Activated gamma-delta T cell treated with Interleukin-2 at 50 U/mL for 16 hours (primary cell): ENCODE results near the gene METTL13.

Experiments
- DNase-seq: peaks from one replicate; pipeline ENCODE4 v3.0.0-alpha.2; 2020

Gene METTL13

GRCh38 chr1:171781176-171781875 lies at the start of gene METTL13:
TSS of gene METTL13 (plus strand) at chr1:171781660. CDS start at chr1:171781968, 308 bp downstream.
- DNase-seq: peak; percentile 97

- no peak for DNase-seq
These were observed 45.3 kb upstream of the METTL13 start for GRCh38 chr1:171736196-171736595.

DNA sequence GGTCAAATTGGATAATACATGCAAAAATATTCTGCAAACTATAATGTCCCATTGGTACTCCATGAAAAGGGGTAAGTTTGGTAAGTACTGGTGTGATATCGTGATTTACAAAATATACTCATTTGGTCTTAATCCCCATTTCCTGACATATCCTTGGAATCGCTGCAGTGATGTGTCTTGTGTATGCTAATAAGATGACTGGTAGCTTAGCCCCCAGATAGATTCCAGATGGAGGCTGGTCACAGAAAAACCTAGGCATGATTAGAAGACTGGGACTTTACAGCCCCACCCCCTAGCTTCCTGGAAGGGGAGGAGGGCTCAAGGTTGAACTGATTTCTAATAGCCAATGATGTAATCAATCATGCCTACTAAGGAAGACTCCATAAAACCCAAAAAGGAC lies 42.5 kb upstream of the METTL13 start:
- no peak for DNase-seq

- DNase-seq: no peak
These were observed 41.8 kb upstream of the METTL13 start for GRCh38 chr1:171739656-171740055.

DNA sequence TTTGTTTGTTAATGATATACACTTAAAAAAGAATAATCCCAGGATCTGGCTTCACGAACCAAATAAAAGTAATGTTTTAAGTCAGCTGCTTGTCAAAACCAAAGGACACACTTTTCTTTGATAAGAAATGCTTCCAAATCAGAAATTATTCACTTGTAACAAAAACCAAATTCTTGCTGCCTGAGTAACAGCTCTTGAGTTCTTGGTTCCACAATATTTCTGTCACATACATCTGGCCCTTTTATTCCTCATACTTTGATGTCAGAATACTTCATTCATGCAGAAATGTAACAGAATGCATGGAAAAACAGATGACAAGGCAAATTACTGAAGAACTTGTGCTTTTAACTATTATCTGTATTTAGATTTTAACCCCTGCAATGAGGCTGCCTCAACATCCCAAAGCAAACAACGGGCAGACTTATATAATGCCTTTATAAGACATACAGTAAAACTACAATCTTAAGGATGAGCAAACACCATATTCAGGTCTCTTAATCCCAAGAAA lies 41.0 kb upstream of the METTL13 start:
- no peak for DNase-seq

GRCh38 chr1:171740987-171741871 lies 40.2 kb upstream of the METTL13 start:
- DNase-seq: peak; percentile 24

DNA sequence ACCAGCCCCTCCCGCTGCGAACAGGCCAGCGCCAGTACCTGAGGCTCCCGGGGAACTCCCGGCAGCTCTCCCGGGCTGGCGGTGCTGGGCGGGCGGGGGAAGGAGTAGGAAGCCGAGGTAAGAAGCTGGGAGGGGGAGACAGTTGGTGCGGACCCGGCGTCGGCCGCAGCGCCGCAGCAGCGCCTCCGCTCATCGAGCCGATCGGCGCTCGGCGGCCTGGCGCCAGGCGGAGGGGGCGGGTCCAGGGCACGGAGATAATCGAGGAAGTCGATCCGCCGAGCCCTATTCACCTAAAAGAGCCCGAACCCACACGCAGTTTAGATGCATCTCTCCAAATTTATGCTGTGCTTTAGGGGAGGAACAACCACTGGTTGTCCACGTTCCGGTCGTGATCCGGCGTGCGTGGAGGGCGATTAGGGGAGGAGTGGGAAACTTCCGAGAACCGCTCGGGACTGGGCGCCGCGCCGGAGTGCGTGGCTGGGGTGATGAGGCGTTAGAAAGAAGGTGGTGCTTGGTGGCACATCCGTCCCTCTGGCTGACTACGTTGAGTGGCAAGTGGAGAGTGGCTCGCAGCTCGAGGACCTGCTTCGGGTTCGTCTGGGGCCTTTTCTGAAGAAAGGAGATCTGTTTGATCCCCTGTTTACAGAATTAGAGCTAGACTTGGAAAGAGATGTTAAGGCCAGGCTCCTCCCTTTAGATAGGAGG lies 39.4 kb upstream of the METTL13 start, which contains the start of gene VAMP4:
Gene VAMP4, minus strand, starts transcription at position 194 of the 705 bp plus-strand sequence. CDS start 3,651 bp downstream, outside the sequence.
- peak; percentile 84 for DNase-seq

DNA sequence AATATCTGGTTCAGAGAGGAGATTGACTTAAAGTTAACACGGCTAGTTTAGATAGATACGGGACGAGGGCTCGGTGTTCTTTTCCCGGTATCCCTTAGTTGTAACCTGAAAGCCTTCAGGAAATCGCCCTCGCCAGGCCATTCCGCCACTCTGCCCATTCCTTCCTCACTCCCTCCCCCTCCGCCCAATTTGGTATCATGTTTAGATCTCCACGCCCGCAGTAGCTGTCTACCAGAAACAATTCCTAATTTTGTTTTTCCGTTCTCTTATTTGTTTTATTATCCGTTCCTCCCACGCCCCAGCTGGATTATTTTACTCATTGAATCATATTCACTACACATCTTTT lies 38.9 kb upstream of the METTL13 start:
- peak; percentile 7 for DNase-seq

GRCh38 chr1:171743081-171743870 lies 38.2 kb upstream of the METTL13 start:
- no peak for DNase-seq

DNA sequence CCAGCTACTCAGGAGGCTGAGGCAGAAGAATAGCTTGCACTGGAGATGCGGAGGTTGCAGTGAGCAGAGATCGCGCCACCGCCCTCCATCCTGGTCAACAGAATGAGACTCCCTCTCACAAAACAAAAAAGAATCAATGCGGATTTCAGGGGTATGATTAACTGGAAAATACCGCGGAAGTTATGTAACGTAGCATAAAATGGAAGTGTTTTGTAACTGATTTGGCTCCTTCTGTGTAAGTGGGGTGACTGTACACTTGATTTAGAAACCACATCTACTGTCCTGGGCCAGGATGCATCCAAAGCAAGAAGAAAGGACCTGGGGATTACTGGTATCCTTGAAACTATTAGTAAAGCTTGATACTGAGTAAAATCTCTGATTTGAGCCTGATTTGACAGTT lies 36.5 kb upstream of the METTL13 start:
- no peak for DNase-seq

GRCh38 chr1:171748651-171749050 lies 32.8 kb upstream of the METTL13 start:
- no peak for DNase-seq

DNA sequence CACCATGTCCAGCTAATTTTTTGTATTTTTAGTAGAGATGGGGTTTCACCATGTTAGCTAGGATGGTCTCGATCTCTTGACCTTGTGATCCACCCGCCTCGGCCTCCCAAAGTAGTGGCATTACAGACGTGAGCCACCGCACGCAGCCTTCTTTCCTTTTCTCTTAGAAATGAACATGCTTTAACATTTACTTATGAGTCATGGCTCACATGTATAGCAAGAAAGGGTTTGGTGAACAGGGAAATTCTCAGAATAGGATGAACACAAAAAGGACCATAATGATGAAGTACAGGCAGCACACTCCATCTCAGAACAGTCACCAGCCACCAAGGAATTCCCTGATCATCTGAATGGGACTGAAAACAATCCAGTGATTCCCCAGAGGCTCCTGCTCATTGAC lies 30.2 kb upstream of the METTL13 start:
- DNase-seq: no peak

GRCh38 chr1:171753182-171753581 lies 28.3 kb upstream of the METTL13 start:
- no peak for DNase-seq

DNA sequence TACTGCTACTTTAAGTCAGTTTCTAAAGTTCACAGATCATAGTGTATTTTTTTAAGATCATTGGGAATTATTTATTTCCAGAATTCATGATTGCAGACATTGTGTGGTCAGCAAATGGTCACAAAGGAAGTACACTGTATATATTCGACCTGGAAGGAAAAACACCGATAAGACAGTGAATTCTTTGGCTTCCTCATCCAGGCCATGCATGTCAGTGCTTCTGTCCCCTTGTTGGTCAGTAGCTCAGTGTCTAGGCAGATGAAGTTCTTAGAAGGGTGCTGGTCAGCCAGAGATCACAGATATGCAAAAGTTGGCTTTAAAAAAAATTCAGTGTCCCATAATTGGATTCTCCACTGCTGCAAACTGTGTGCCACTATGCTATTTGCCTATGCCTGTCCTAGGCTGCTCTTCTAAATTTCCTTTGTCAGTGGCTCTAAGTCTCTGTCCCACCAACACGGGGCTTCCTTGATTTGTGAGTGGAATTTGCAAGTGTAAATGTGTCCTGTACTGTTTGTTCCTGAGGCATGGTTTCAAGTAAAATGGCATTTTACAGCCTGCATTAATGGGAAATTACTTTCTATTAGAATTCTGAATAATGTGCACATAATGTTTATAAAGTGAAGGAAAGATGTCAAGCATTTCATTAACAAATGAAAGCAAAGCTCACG lies 27.6 kb upstream of the METTL13 start:
- DNase-seq: no peak

DNA sequence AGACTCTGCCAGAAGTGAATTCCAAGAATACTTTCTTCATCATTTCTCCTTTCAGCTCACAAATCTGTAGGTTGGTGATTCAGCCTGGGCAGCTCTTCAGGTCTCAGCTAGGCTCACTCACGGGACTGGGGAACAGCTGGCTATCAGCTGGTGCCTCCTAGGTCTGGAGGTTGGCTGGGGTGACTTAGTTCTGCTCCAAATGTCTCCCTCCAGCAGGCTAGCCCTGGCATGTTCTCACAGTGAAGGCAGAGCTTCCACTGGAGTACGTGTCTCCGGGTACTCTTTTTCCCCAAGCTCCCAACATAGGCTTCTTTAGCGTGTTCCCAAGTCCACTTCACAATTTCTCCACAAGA lies 27.1 kb upstream of the METTL13 start:
- DNase-seq: no peak

- no peak for DNase-seq
These were observed 26.5 kb upstream of the METTL13 start for GRCh38 chr1:171754971-171755370.

GRCh38 chr1:171756856-171757255 lies 24.6 kb upstream of the METTL13 start:
- no peak for DNase-seq

GRCh38 chr1:171758011-171758410 lies 23.4 kb upstream of the METTL13 start:
- DNase-seq: no peak

DNA sequence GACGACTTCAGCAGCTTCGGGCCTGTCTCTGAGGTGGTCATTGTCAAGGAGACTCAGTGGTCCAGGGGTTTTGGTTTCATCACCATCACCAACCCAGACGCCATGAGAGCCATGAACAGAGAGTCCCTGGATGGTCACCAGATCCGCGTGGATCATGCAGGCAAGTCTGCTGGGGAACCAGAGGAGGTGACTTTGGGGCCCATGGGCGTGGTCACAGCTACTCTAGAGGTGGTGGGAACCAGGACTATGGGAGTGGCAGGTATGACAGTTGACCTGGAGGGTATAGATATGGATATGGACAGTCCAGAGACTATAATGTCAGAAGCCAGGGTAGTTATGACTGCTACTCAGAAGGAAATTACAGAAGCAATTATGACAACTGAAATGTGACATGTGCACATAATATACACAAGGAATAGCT lies 19.3 kb upstream of the METTL13 start:
- DNase-seq: no peak

DNA sequence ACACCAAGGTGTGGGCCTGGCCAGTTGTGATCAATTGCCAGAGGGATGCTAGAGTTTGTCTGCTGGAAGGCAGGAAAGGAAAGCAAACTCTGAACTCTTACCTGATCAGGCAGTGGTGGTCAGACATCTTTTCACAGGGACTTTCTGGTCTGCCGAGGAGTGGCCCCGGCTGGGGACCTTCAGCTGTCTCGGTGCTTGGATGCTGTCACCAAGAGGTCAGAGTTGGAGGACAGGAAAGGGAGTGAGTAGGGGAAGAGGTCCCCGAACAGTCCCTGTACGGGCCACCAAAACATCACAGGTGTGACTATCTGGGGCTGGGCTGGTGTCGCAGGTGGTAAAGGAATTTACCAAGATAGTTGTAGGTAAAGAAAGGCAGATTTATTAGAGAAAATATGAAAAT lies 17.7 kb upstream of the METTL13 start:
- no peak for DNase-seq

DNA sequence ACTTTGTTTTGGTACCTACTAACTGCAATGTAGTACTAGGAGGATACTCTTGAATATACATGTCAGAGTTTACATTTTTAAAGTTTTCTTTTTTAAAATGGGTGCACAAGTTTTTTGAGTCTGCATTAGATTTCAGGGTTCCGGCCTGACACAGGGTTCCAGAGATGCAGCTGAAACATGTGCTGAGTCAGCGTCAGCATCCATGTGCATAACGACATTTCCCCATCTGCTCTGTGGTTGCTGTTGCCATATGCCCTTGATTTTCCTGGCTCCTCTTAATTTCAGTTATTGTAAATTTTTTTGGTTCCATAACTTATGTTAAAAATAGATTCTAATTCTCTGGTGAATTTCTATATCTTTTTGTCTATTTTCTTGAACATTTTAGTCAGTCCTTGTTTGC lies 12.3 kb upstream of the METTL13 start:
- DNase-seq: no peak

DNA sequence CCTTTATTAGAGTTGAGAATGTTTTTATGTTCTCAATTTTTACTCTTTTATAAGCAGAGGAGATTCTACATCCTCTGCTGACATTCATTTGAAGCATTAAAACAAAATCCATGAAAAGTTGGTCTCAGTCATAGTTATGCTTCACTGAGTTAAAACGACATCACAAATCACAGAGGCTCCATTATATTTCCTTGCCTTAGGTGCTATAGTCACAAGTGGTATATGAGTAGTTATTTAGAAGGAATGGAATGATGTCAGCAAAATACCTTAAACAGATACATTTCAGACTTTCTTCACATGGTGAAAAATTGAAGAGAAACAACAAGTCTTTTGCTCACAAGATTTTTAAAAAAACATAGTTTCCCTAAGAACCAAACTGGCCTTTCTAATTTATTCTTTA lies 11.7 kb upstream of the METTL13 start:
- DNase-seq: no peak
